ENCODE measurements around the gene MPZL1. TPM values are rescaled to one million over a fixed set of nuclear protein-coding genes. Genes with fewer than 3 reads are reported as not detected.

The MPZL1 gene
- total and polyA plus RNA-seq, 2 of the 13 experiments (the other 11 are each of a cell fraction or from before 2014, with no cell fraction given): 38.0 to 68.7 TPM

GRCh38 chr1:167714439-167715156 lies 7.2 kb upstream of the MPZL1 start (continued):
- TF ChIP-seq LCORL (IDR thresholded peaks at IDR 0.05): no peak
- 0 out of 2 replicates have a peak, but pooled peaks have one; percentile 50 for TF ChIP-seq LCORL (CRISPR knock-in tag; IDR thresholded peaks at IDR 0.05)
- TF ChIP-seq ZMYM4 (CRISPR knock-in tag; IDR thresholded peaks at IDR 0.05): peak; percentile 55
- TF ChIP-seq YY1 (IDR thresholded peaks at IDR 0.05; ENCODE audit: insufficient read depth, insufficient replicate concordance, low read depth, low read length): peak; percentile 16
- peak; percentile 52 for TF ChIP-seq XRCC5 (optimal IDR thresholded peaks at IDR 0.05; ENCODE audit: low read length)
- no peak for TF ChIP-seq ZNF713 (CRISPR knock-in tag; IDR thresholded peaks at IDR 0.05)
- peak; percentile 62; the same call in 1 of the 2 replicates for TF ChIP-seq RXRB (CRISPR knock-in tag; IDR thresholded peaks at IDR 0.05; ENCODE audit: borderline replicate concordance)
- peak; percentile 21; the same call in 1 of the 2 replicates for TF ChIP-seq GABPA (IDR thresholded peaks at IDR 0.05; ENCODE audit: low read depth, low read length)
- TF ChIP-seq GABPA (CRISPR knock-in tag; IDR thresholded peaks at IDR 0.05; ENCODE audit: low read depth): peak; percentile 61
- TF ChIP-seq SSRP1 (CRISPR knock-in tag; IDR thresholded peaks at IDR 0.05): peak; percentile 76; the same call in 1 of the 2 replicates
- TF ChIP-seq MED1 (CRISPR knock-in tag; IDR thresholded peaks at IDR 0.05): peak; percentile 63
- no peak for TF ChIP-seq CEBPG (CRISPR knock-in tag; IDR thresholded peaks at IDR 0.05)
- TF ChIP-seq ZNF251 (CRISPR knock-in tag; IDR thresholded peaks at IDR 0.05): 0 out of 2 replicates have a peak, but pooled peaks have one; percentile 26
- peak; percentile 60; the same call in 1 of the 2 replicates for TF ChIP-seq CREBL2 (CRISPR knock-in tag; IDR thresholded peaks at IDR 0.05; ENCODE audit: borderline replicate concordance)
- no peak for TF ChIP-seq PHB2 (IDR thresholded peaks at IDR 0.05; ENCODE audit: partially characterized antibody)
- peak; percentile 78; the same call in 1 of the 2 replicates for TF ChIP-seq EEA1 (CRISPR knock-in tag; IDR thresholded peaks at IDR 0.05; ENCODE audit: borderline replicate concordance)
- 0 out of 2 replicates have a peak, but pooled peaks have one; percentile 1 for TF ChIP-seq NFYB (CRISPR knock-in tag; IDR thresholded peaks at IDR 0.05)
- TF ChIP-seq ZNF281 (CRISPR knock-in tag; IDR thresholded peaks at IDR 0.05; ENCODE audit: borderline replicate concordance): peak; percentile 50; the same call in 1 of the 2 replicates
- no peak; the same call in 1 of the 2 replicates for TF ChIP-seq ZFP90 (CRISPR knock-in tag; IDR thresholded peaks at IDR 0.05; ENCODE audit: borderline replicate concordance)
- no peak for TF ChIP-seq ZBTB4 (CRISPR knock-in tag; IDR thresholded peaks at IDR 0.05; ENCODE audit: borderline replicate concordance)
- peak; percentile 12; the same call in 1 of the 2 replicates for TF ChIP-seq ELK4 (CRISPR knock-in tag; IDR thresholded peaks at IDR 0.05; ENCODE audit: borderline replicate concordance)
- no peak; the same call in 1 of the 2 replicates for TF ChIP-seq TAF1 (CRISPR knock-in tag; IDR thresholded peaks at IDR 0.05)
- 0 out of 2 replicates have a peak, but pooled peaks have one; percentile 66 for TF ChIP-seq ZNF552 (CRISPR knock-in tag; IDR thresholded peaks at IDR 0.05; ENCODE audit: borderline replicate concordance)
- TF ChIP-seq DR1 (CRISPR knock-in tag; IDR thresholded peaks at IDR 0.05): no peak; the same call in 1 of the 2 replicates
